ENCODE data around the gene NAALADL2.

The NAALADL2 gene

GRCh38 chr3:175852560-175852959 lies 993.4 kb downstream of the NAALADL2 start:
- Histone ChIP-seq H4K20me1 (ENCODE audit: insufficient read depth, low read length) (no peaks in the 10 kb centered on the region), H3K27me3 (ENCODE audit: low read depth, low read length) (no peaks in the 10 kb centered on the region), H3K4me3 (ENCODE audit: low read length) (no peak overlapping the region), H2AFZ (ENCODE audit: low read depth, low read length) (no peak overlapping the region), H3K36me3 (replicated peaks; ENCODE audit: low read depth, low read length) (no peaks in the 10 kb centered on the region), H3K27ac (ENCODE audit: low read length) (no peak overlapping the region), H3K79me2 (ENCODE audit: low read length) (no peaks in the 10 kb centered on the region), H3K4me1 (ENCODE audit: low read length) (no peaks in the 10 kb centered on the region), H3K9me3 (ENCODE audit: insufficient read depth, low read length) (no peaks in the 10 kb centered on the region), H3K9ac (ENCODE audit: low read length) (no peak overlapping the region), H3K4me2 (ENCODE audit: low read length) (no peak overlapping the region)
- TF ChIP-seq EZH2phosphoT487 (IDR thresholded peaks at IDR 0.05; ENCODE audit: low read depth) = no peak
- no peak for TF ChIP-seq CTCF (IDR thresholded peaks at IDR 0.05; ENCODE audit: low read depth, low read length)

GRCh38 chr3:175857666-175858270 lies 998.6 kb downstream of the NAALADL2 start:
- Histone ChIP-seq H3K9ac (ENCODE audit: low read length) (no peak overlapping the region), H3K27me3 (ENCODE audit: low read depth, low read length) (no peaks in the 10 kb centered on the region)
- no peak for TF ChIP-seq CTCF (IDR thresholded peaks at IDR 0.05; ENCODE audit: low read depth, low read length)

More at GRCh38 chr3:175857666-175858270, 998.6 kb downstream of the NAALADL2 start:
- no peaks in the 10 kb centered on the region for H3K79me2 ChIP-seq (ENCODE audit: low read length)
- no peaks in the 10 kb centered on the region for H3K4me1 ChIP-seq (ENCODE audit: low read length)
- H2AFZ ChIP-seq (ENCODE audit: low read depth, low read length) = no peak overlapping the region
- no peaks in the 10 kb centered on the region for H4K20me1 ChIP-seq (ENCODE audit: insufficient read depth, low read length)
- H3K4me2 ChIP-seq (ENCODE audit: low read length) = no peak overlapping the region
- H3K4me3 ChIP-seq (ENCODE audit: low read length) = no peak overlapping the region
- H3K9me3 ChIP-seq (ENCODE audit: insufficient read depth, low read length) = no peaks in the 10 kb centered on the region
- H3K36me3 ChIP-seq (replicated peaks; ENCODE audit: low read depth, low read length) = no peaks in the 10 kb centered on the region
- no peak overlapping the region for H3K27ac ChIP-seq (ENCODE audit: low read length)

Data from OCI-LY3 (cell line).